ENCODE data around the gene CNPY2.
"Not testable (repeated sequence)": the region's sequence is repeated elsewhere in the genome, so short reads cannot be mapped to it uniquely, and the experiment has no call there.

The CNPY2 gene

GRCh38 chr12:56315622-56316473 is at the start of gene CNPY2:
Gene CNPY2 (minus strand): TSS chr12:56315988. CDS start chr12:56315217, 771 bp downstream.
- peak; percentile 99 for DNase-seq

GRCh38 chr12:56362130-56363059 is 46.6 kb upstream of the CNPY2 start, which contains the start of gene APOF:
Gene APOF (minus strand): TSS chr12:56362857. CDS start chr12:56362745, 112 bp downstream.
- no peak for DNase-seq

- DNase-seq: no peak
These were observed 45.8 kb upstream of the CNPY2 start for GRCh38 chr12:56361487-56362129.

- peak; percentile 98 for DNase-seq
These were observed 44.3 kb upstream of the CNPY2 start, which contains the start of gene STAT2 for GRCh38 chr12:56359851-56360767. Gene STAT2 (minus strand): TSS chr12:56360107. CDS start chr12:56356571, 3,536 bp downstream.

- no peak for DNase-seq
These were observed 43.2 kb upstream of the CNPY2 start for GRCh38 chr12:56358836-56359532.

GRCh38 chr12:56351325-56351724 is 35.5 kb upstream of the CNPY2 start:
- no peak for DNase-seq

- DNase-seq: no peak
These were observed 34.9 kb upstream of the CNPY2 start for GRCh38 chr12:56350662-56351061.

GRCh38 chr12:56348776-56349175 is 33.0 kb upstream of the CNPY2 start:
- DNase-seq: no peak

GRCh38 chr12:56347255-56347654 is 31.5 kb upstream of the CNPY2 start:
- not testable (repeated sequence) for DNase-seq

- DNase-seq: no peak
These were observed 30.9 kb upstream of the CNPY2 start for GRCh38 chr12:56346675-56347074.

GRCh38 chr12:56342290-56342689 is 26.5 kb upstream of the CNPY2 start:
- DNase-seq: not testable (repeated sequence)

- DNase-seq: no peak
These were observed 25.8 kb upstream of the CNPY2 start for GRCh38 chr12:56341616-56342015.

- no peak for DNase-seq
These were observed 23.3 kb upstream of the CNPY2 start for GRCh38 chr12:56339158-56339422.

GRCh38 chr12:56338308-56339157 is 22.7 kb upstream of the CNPY2 start, which contains the start of gene IL23A:
Gene IL23A (plus strand): TSS chr12:56338884. CDS start chr12:56339045, 161 bp downstream.
- DNase-seq: no peak

- no peak for DNase-seq
These were observed 22.0 kb upstream of the CNPY2 start for GRCh38 chr12:56337753-56338251.

- no peak for DNase-seq
These were observed 20.8 kb upstream of the CNPY2 start for GRCh38 chr12:56336361-56337167.

- not testable (repeated sequence) for DNase-seq
These were observed 19.7 kb upstream of the CNPY2 start for GRCh38 chr12:56335527-56335926.

GRCh38 chr12:56334490-56334793 is 18.7 kb upstream of the CNPY2 start:
- no peak for DNase-seq
